Measurements from ENCODE around the gene OR51A4.

GRCh38 chr11:4947505-4947904 is at the start of gene OR51A4:
- no peak for TF ChIP-seq EZH2 (IDR thresholded peaks at IDR 0.05; ENCODE audit: borderline replicate concordance, insufficient read depth, low read length, poor library complexity, severe bottlenecking)
- no peak for TF ChIP-seq CTCF (IDR thresholded peaks at IDR 0.05; ENCODE audit: poor library complexity, severe bottlenecking)
- TF ChIP-seq SMC3 (conservative IDR thresholded peaks at IDR 0.05; ENCODE audit: poor library complexity) = no peak
- TF ChIP-seq TAF1 (IDR thresholded peaks at IDR 0.05; ENCODE audit: low read depth) = no peak
- TF ChIP-seq POLR2AphosphoS5 (IDR thresholded peaks at IDR 0.05) = no peak
- no peak for TF ChIP-seq MXI1 (conservative IDR thresholded peaks at IDR 0.05; ENCODE audit: poor library complexity, severe bottlenecking)

All from neural cell (in vitro differentiated cells).